Fibroblast of skin of left biceps (primary cell): ENCODE measurements around the gene EBI3.
"Not testable (repeated sequence)": the region's sequence is repeated elsewhere in the genome, so short reads cannot be mapped to it uniquely, and the experiment has no call there.

Experiments used
- DNase-seq, 2 experiments: peaks; one replicate each; pipeline ENCODE4 v3.0.0-alpha.2; 2013; ENCODE audit warnings: low read depth in 2 of 2

The EBI3 gene

GRCh38 chr19:4278419-4279266, 49.3 kb downstream of the EBI3 start, which contains the start of gene SHD:
Gene SHD (plus strand): TSS chr19:4279266. CDS start chr19:4280064, 798 bp downstream.
- DNase-seq: no peak

DNA sequence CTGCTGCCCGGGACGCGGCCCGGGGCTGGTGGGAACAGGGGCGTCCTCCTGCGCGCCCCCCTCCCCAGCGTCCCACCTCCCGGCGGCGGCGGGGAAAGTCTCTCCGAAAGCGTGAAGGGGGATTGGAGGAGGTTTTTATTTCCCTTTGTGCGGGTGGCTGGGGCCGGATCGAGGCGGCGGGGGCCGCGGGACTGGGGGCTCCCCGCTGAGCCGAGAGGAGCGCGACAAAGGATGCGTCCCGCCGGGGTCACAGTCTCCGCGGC, 49.9 kb downstream of the EBI3 start:
- DNase-seq: no peak

- no peak for DNase-seq
These were observed 50.5 kb downstream of the EBI3 start for GRCh38 chr19:4279530-4280422.

- DNase-seq: no peak
These were observed 55.0 kb downstream of the EBI3 start for GRCh38 chr19:4284176-4284958.

DNA sequence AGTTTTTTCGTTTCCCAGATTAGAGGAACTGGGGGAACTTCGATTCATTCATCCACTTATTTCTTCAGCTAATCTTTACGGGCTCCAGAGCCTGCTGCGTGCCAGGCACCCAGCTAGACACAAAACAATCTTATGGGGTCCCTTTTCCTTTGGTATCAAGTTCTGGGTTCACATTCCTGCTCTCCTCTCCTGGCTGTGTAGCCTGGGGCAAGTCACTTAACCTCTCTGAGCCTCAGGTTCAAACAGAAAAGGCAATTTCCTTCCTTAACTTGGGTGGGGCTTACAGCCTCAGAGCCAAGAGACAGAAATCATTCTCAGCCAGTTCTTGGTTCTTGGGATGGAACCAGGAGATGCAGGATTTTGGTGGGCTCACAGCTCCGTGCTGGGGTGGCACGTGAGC, 55.7 kb downstream of the EBI3 start:
- DNase-seq: no peak

DNA sequence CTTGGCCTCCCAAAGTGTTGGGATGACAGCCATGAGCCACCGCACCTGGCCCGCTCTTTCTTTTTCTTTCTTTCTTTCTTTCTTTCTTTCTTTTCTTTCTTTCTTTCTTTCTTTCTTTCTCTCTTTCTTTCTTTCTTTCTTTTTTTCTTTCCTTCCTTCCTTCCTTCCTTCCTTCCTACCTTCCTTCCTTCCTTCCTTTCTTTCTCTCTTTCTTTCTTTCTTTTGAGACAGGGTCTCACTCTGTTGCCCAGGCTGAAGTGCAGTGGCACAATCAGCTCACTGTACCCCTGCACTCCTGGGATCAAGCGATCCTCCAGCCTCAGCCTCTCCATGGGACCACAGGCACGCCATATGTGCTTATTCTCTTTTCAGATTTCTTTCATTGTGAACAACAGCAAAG, 56.8 kb downstream of the EBI3 start:
- not testable (repeated sequence) for DNase-seq
